ENCODE results near the gene EFNB2. TPM values are rescaled to one million over a fixed set of nuclear protein-coding genes. Genes with fewer than 3 reads are reported as not detected.

EFNB2 gene
- polyA plus RNA-seq, 1 donor from 2014 or later = 53.1 TPM

DNA sequence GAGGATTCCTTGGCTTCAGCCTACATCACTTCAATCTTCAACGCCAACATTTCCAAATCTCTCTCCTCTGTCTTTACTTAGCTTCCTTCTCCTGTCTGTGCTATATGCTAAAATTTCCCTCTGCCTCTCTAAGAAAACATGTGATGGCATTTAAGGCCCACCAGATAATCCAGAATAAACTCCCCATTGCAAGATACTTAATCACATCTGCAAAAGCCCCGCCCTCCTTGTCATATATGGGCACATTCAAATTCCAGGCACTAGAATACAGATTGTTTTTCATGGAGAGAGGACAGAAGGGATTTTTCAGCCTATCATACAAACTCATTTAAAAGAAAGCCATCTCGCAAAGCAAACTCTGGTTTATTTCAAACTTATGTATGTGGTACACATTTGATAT, 16.3 kb upstream of the EFNB2 start:
- Histone ChIP-seq H3K9me2 (ENCODE audit: insufficient read depth, low read length) (no peaks in the 10 kb centered on the region), H3K36me3 (ENCODE audit: insufficient read depth, low read length) (peaks cover 9% of the 10 kb centered on the region), H3K4me2 (ENCODE audit: low read length) (no peak overlapping the region), H4K20me1 (ENCODE audit: insufficient read depth) (no peaks in the 10 kb centered on the region), H3K79me2 (replicated peaks; ENCODE audit: insufficient read depth, low read length) (peaks cover 47% of the 10 kb centered on the region), H3F3A (ENCODE audit: insufficient read depth, low read length, poor library complexity, severe bottlenecking) (no peaks in the 10 kb centered on the region), H3K27ac (ENCODE audit: low read length) (no peak overlapping the region), H3K4me3 (ENCODE audit: low read length) (no peak overlapping the region), H3K27me3 (ENCODE audit: insufficient read depth, low read depth, low read length) (no peaks in the 10 kb centered on the region), H3K9me3 (ENCODE audit: low read length) (no peaks in the 10 kb centered on the region), H2AFZ (ENCODE audit: low read depth, low read length) (no peak overlapping the region), H3K9ac (ENCODE audit: low read length) (no peak overlapping the region)
- TF ChIP-seq SMC3 (conservative IDR thresholded peaks at IDR 0.05; ENCODE audit: poor library complexity) (no peak), EP300 (conservative IDR thresholded peaks at IDR 0.05; ENCODE audit: poor library complexity, severe bottlenecking) (no peak), EZH2 (IDR thresholded peaks at IDR 0.05; ENCODE audit: borderline replicate concordance, insufficient read depth, low read length, poor library complexity, severe bottlenecking) (no peak), RAD21 (conservative IDR thresholded peaks at IDR 0.05) (no peak), TAF1 (IDR thresholded peaks at IDR 0.05; ENCODE audit: low read depth) (no peak), MXI1 (conservative IDR thresholded peaks at IDR 0.05; ENCODE audit: poor library complexity, severe bottlenecking) (no peak), POLR2AphosphoS5 (IDR thresholded peaks at IDR 0.05) (no peak)
- TF ChIP-seq, protein P1, sequence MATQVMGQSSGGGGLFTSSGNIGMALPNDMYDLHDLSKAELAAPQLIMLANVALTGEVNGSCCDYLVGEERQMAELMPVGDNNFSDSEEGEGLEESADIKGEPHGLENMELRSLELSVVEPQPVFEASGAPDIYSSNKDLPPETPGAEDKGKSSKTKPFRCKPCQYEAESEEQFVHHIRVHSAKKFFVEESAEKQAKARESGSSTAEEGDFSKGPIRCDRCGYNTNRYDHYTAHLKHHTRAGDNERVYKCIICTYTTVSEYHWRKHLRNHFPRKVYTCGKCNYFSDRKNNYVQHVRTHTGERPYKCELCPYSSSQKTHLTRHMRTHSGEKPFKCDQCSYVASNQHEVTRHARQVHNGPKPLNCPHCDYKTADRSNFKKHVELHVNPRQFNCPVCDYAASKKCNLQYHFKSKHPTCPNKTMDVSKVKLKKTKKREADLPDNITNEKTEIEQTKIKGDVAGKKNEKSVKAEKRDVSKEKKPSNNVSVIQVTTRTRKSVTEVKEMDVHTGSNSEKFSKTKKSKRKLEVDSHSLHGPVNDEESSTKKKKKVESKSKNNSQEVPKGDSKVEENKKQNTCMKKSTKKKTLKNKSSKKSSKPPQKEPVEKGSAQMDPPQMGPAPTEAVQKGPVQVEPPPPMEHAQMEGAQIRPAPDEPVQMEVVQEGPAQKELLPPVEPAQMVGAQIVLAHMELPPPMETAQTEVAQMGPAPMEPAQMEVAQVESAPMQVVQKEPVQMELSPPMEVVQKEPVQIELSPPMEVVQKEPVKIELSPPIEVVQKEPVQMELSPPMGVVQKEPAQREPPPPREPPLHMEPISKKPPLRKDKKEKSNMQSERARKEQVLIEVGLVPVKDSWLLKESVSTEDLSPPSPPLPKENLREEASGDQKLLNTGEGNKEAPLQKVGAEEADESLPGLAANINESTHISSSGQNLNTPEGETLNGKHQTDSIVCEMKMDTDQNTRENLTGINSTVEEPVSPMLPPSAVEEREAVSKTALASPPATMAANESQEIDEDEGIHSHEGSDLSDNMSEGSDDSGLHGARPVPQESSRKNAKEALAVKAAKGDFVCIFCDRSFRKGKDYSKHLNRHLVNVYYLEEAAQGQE (IDR thresholded peaks at IDR 0.05; ENCODE audit: borderline replicate concordance) = no peak
- TF ChIP-seq, protein P2, sequence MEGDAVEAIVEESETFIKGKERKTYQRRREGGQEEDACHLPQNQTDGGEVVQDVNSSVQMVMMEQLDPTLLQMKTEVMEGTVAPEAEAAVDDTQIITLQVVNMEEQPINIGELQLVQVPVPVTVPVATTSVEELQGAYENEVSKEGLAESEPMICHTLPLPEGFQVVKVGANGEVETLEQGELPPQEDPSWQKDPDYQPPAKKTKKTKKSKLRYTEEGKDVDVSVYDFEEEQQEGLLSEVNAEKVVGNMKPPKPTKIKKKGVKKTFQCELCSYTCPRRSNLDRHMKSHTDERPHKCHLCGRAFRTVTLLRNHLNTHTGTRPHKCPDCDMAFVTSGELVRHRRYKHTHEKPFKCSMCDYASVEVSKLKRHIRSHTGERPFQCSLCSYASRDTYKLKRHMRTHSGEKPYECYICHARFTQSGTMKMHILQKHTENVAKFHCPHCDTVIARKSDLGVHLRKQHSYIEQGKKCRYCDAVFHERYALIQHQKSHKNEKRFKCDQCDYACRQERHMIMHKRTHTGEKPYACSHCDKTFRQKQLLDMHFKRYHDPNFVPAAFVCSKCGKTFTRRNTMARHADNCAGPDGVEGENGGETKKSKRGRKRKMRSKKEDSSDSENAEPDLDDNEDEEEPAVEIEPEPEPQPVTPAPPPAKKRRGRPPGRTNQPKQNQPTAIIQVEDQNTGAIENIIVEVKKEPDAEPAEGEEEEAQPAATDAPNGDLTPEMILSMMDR (IDR thresholded peaks at IDR 0.05; ENCODE audit: poor library complexity, severe bottlenecking) = no peak

DNA sequence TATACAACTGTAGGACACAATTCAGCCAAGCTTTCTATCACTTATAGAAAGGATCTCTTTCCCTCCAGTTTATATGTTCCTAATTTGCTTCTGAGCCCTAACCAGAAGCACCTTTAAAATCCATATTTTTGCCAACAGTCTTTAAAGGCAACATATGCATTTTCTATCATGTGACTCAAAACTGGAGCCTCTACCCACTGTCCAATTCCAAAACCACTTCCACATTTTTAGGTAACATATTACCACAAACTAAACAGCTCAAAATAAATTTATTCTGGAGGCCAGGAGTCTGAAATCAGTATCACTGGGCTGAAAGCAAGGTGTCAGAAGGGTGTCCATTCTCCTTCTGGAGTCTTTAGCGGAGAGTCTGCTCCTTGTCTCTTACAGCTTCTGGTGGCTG, 15.9 kb upstream of the EFNB2 start:
- no peaks in the 10 kb centered on the region for H3K9me2 ChIP-seq (ENCODE audit: insufficient read depth, low read length)
- H3K27ac ChIP-seq (ENCODE audit: low read length) = no peak overlapping the region
- H2AFZ ChIP-seq (ENCODE audit: low read depth, low read length) = no peak overlapping the region
- H3F3A ChIP-seq (ENCODE audit: insufficient read depth, low read length, poor library complexity, severe bottlenecking) = no peaks in the 10 kb centered on the region
- H3K9me3 ChIP-seq (ENCODE audit: low read length) = no peaks in the 10 kb centered on the region
- H3K36me3 ChIP-seq (ENCODE audit: insufficient read depth, low read length) = peaks cover 5% of the 10 kb centered on the region
- H3K4me3 ChIP-seq (ENCODE audit: low read length) = no peak overlapping the region
- no peaks in the 10 kb centered on the region for H3K27me3 ChIP-seq (ENCODE audit: insufficient read depth, low read depth, low read length)
- no peak overlapping the region for H3K4me2 ChIP-seq (ENCODE audit: low read length)
- no peaks in the 10 kb centered on the region for H4K20me1 ChIP-seq (ENCODE audit: insufficient read depth)
- no peak overlapping the region for H3K9ac ChIP-seq (ENCODE audit: low read length)
- TF ChIP-seq TAF1 (IDR thresholded peaks at IDR 0.05; ENCODE audit: low read depth) = no peak
- TF ChIP-seq EP300 (conservative IDR thresholded peaks at IDR 0.05; ENCODE audit: poor library complexity, severe bottlenecking) = no peak
- TF ChIP-seq MXI1 (conservative IDR thresholded peaks at IDR 0.05; ENCODE audit: poor library complexity, severe bottlenecking) = no peak
- TF ChIP-seq RAD21 (conservative IDR thresholded peaks at IDR 0.05) = no peak
- TF ChIP-seq SMC3 (conservative IDR thresholded peaks at IDR 0.05; ENCODE audit: poor library complexity) = no peak
- TF ChIP-seq, protein P2 (IDR thresholded peaks at IDR 0.05; ENCODE audit: poor library complexity, severe bottlenecking) = no peak
- TF ChIP-seq, protein P1 (IDR thresholded peaks at IDR 0.05; ENCODE audit: borderline replicate concordance) = no peak
- TF ChIP-seq POLR2AphosphoS5 (IDR thresholded peaks at IDR 0.05) = no peak
- no peak for TF ChIP-seq EZH2 (IDR thresholded peaks at IDR 0.05; ENCODE audit: borderline replicate concordance, insufficient read depth, low read length, poor library complexity, severe bottlenecking)
- peaks cover 45% of the 10 kb centered on the region for H3K79me2 ChIP-seq (replicated peaks; ENCODE audit: insufficient read depth, low read length)

Measured in neural cell (in vitro differentiated cells).